Stimulated activated CD4-positive, alpha-beta T cell treated with anti-CD3 and anti-CD28 coated beads, Interleukin-2, amount 100 ng/mL, for 4 hours (primary cell): Measurements from ENCODE around the gene FAM180A.
"Not testable (repeated sequence)": the region's sequence is repeated elsewhere in the genome, so short reads cannot be mapped to it uniquely, and the experiment has no call there.

Experiments
- DNase-seq: peaks from one replicate; pipeline ENCODE4 v3.0.0-alpha.2; 2020; ENCODE audit warnings: low read depth

FAM180A gene

DNA sequence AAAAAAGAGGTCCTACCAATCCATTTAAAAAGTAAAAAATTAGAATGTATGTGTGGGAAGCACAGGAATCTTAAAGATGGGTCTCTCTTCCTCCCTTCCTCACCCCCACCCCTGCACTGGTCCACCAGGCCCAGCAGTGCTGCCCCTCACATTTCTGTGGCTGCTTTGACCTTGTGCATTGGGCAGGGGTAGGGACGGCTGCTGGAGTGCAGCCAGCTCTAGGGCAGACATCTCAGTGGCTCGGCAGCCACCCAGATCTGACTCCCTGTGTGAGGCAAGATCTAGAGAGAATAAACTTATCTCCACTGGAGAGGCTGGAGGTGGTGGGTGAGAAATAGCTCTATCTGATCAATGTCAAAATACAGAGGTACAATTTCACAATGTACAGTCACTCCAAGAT lies 6.7 kb downstream of the FAM180A start:
- DNase-seq, result no peak

DNA sequence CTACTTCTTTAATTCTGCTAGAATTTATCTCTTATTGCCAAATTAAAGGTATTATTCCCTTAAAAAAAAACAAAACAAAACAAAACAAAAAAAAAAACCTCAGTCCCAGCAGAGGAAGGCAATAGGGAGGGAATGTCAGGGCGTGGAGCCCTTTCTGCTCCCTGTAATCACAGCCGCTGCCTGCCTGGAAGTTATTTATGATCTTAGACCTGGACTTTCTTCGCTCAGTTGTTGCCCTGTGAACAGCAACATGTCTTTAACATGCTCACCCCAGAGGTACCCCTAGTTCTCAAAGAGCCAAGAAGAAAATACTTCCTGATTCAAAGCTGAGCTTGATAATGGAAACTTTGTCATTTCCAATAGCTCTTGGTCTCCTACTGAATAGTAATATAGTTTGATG lies 7.7 kb downstream of the FAM180A start:
- DNase-seq, result no peak

DNA sequence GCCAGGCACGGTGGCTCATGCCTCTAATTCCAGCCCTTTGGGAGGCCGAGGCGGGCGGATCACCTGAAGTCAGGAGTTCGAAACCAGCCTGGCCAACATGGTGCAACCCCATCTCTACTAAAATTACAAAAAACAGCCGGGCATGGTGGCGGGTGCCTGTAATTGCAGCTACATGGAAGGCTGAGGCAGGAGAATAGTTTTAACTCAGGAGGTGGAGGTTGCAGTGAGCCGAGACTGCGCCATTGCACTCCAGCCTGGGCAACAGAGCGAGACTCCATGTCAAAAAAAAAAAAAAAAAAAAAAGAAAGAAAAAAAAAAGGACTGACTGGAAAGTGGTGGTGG lies 11.3 kb downstream of the FAM180A start:
- DNase-seq, result not testable (repeated sequence)

- DNase-seq, result no peak
Observed at GRCh38 chr7:135736586-135737305, 11.9 kb downstream of the FAM180A start.

GRCh38 chr7:135734343-135734689 lies 14.3 kb downstream of the FAM180A start:
- no peak for DNase-seq

- no peak for DNase-seq
Observed at GRCh38 chr7:135733603-135734342, 14.8 kb downstream of the FAM180A start.

DNA sequence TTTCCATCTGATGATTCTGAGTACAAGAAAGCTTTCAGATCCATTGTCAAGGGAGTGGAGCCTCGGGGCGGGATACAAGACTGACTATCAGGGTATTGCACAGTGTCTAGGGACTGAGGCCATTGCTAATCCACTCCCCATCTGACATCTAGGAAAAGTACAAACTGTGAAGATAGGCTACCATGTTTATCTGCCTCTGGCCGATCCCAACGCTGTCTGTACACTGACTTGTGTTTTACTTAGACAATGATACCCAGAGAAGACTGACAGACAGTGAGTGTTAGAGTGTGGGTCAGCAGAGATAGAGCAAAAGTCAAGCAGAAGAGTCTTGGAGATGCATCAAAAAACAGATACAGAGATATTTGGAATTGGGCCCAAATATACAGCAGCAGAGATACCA lies 17.5 kb downstream of the FAM180A start:
- no peak for DNase-seq

GRCh38 chr7:135729230-135729629 lies 19.4 kb downstream of the FAM180A start:
- DNase-seq, result no peak

GRCh38 chr7:135728136-135728669 lies 20.4 kb downstream of the FAM180A start, which contains the start of gene SLC13A4:
Gene SLC13A4, minus strand, starts transcription at chr7:135728186. Its CDS starts 690 bp downstream, at chr7:135727496.
- no peak for DNase-seq

DNA sequence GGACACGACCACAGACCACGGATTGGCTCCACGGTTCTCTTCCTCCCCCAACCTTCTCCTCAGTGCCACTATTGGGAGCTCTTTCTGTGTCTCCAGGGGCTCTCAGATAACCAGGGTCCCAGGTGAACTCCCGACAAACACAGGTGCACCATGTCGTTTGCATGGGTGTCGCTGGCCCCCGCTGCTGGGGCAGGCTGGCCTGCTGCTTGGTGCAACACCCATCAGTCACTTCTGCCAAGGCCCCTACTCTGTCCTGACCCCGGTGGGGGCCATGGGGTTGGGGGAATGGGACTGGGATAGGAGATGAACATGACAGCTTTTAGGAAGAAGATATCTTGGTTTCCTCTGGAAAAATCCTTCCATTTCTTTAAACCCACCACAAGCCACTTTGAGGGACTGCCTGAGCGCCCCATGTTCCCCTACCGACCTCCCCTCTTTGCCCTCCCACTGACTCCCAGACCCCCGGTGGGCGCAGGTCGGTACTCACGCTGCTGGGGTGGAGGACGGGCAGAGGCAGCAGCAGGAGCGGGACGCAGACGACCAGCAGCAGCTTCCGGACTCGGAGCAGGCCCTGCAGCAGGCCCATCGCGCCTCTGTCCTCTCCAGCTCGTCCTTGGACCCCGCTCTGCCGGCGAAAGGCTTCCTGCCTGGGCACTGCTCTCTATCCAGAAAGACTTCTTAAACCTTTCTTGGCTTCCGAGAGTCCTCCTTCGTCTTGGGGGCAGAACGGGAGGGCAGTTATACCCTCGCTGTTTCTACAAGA lies 21.5 kb downstream of the FAM180A start:
- DNase-seq, result no peak

DNA sequence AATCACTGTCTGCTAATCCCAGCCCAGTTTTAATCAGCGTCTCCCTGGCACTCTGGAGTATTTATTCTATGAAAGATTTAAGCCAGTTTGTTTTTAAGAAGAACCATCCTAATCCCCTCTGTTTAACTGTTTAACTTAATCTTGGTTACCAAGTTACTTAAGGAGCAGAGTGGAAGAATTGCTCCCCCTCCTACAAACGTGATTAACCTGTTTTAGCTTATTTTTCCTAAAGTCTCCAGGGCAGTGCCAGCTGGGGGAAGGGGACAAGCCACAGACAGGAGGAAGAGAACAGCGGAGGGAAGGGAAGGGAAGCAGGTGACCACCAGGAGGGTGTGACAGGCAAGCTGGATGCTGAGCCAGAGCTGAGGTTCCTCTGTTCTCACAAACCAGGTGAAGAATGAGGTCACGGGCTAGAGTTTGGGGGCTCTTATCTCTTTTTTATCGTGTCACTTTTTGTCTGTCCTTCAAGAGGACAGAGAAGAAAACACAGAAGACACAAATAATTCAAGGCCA lies 22.3 kb downstream of the FAM180A start:
- no peak for DNase-seq

DNA sequence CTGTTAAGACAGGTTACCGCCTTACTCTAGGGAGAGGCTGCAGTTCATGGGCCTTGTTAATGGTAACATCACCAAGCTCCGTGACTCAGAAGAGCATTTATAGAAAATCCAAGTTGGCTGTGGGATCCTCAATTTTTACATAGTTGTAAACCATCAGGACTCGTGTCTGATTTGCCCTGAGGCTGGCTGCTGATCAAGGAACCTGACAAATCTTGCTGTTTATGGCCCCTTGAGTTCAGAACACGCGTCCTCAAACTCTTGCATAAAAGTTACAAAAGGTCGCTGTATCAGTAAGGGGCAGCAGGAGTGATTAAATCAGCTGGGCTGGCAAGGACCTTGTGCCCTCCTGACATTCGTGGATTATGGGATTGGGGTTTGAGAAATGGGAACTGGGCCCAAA lies 25.2 kb downstream of the FAM180A start:
- no peak for DNase-seq

GRCh38 chr7:135721198-135721820 lies 27.3 kb downstream of the FAM180A start:
- DNase-seq, result no peak

- no peak for DNase-seq
Observed at GRCh38 chr7:135719688-135720087, 28.9 kb downstream of the FAM180A start.

- no peak for DNase-seq
Observed at GRCh38 chr7:135718794-135719437, 29.7 kb downstream of the FAM180A start.

GRCh38 chr7:135718219-135718618 lies 30.4 kb downstream of the FAM180A start:
- no peak for DNase-seq

DNA sequence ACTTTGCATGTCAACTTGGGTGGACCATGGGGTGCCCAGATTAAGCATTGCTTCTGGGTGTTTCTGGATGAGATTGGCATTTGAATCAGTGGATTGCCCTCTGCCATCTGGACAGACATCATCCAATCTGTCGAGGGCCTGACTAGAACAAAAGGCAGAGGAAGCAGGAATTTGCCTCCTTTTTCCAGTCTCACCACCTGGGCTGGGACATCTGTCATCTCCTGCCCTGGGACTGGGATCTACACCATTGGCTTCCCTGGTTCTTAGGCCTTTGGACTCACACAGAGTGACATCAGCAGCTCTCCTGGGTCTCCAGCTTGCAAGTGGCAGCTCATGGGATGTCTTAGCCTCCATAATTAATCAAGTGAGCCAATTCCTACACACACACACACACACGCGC lies 30.9 kb downstream of the FAM180A start:
- no peak for DNase-seq

DNA sequence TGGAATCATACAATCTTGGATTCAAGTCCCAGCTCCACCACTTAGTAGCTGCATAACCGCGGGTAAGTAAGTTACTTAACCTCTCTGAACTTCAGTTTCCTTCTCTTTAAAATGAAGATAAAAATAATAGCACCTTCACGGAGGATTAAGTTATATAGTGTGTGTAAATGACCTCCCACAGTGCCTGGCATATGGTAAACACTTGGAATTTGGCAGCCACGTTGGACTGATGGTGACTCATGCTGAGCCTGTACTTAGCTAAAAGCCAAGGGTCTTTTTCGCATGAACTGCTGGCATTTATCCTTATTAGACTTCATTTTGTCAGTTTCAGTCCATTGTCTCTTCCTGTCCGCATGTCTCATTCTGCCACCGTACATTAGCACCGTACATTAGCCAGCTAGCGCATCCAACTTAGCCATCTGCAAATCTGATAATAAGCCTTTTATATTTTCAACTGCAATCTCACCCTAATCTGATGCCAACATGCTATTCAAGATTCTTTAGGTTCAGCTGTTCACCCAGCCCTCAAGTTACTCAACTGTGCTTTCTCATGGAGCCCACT lies 31.9 kb downstream of the FAM180A start:
- DNase-seq, result no peak

DNA sequence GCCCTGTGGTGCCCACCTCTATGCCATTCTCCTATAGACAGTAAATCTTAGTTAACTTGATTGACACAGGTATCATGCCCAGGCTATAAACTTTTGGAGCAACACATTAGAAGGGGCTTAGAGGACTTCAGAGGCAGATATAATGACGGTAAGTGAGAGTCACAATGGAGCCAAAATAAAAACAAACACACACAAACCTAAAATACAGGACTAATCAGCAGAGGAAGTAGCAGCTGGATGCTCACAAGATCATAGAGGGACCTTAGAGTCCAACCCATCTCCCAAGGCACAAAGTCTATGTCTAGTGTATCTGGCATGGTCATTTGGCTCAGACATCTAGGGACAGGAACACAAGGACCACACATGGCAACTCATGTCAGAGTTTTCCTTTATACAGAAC lies 32.9 kb downstream of the FAM180A start:
- no peak for DNase-seq

- no peak for DNase-seq
Observed at GRCh38 chr7:135715055-135715522, 33.5 kb downstream of the FAM180A start.

GRCh38 chr7:135714534-135715009 lies 34.0 kb downstream of the FAM180A start:
- DNase-seq, result no peak
